GM12872 (cell line): ENCODE measurements around the gene ZNF276.

Experiments used
- TF ChIP-seq, protein P1 (sequence below): IDR thresholded peaks from 3 replicates; pipeline ENCODE4 v1.5.1; 2011; ENCODE audit warnings: low read depth, mild to moderate bottlenecking, low read length, moderate library complexity; ENCODE audit not compliant: insufficient read depth

The ZNF276 gene

DNA sequence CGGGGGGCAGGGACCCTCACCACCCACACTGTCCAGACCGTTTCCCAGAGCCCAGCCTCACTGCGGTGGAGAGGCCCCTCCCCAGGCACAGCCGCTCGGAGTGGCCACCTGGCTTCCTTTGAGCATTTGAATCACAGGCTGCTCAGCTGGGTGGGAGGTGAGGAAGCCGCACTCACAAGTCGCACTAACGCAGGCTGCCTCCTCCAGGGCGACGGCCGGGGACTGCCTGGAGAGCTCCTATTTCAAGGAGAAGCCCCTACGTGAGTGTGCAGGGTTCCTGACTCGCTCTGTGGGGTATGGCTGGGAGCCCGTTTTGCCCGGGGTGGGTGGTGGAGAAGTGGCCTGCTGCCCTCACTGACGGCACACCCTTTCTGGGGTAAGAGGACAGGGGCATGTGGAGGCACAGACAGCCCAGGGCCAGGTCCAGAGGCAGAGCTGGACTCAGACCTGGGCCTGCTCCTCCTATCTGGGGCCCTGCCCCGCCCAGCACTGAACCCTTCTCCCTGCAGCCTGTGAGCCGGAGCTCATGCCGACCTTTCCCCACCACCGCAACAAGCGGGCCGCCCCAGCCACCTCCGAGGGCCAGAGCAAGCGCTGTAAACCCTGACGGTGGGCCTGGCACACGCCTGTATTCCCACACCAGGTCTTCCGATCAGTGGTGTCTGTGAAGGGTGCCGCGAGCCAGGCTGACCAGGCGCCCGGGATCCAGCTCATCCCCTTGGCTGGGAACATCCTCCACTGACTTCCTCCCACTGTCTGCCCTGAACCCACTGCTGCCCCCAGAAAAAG, 26.1 kb upstream of the ZNF276 start:
- TF ChIP-seq, protein P1, sequence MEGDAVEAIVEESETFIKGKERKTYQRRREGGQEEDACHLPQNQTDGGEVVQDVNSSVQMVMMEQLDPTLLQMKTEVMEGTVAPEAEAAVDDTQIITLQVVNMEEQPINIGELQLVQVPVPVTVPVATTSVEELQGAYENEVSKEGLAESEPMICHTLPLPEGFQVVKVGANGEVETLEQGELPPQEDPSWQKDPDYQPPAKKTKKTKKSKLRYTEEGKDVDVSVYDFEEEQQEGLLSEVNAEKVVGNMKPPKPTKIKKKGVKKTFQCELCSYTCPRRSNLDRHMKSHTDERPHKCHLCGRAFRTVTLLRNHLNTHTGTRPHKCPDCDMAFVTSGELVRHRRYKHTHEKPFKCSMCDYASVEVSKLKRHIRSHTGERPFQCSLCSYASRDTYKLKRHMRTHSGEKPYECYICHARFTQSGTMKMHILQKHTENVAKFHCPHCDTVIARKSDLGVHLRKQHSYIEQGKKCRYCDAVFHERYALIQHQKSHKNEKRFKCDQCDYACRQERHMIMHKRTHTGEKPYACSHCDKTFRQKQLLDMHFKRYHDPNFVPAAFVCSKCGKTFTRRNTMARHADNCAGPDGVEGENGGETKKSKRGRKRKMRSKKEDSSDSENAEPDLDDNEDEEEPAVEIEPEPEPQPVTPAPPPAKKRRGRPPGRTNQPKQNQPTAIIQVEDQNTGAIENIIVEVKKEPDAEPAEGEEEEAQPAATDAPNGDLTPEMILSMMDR, result no peak

DNA sequence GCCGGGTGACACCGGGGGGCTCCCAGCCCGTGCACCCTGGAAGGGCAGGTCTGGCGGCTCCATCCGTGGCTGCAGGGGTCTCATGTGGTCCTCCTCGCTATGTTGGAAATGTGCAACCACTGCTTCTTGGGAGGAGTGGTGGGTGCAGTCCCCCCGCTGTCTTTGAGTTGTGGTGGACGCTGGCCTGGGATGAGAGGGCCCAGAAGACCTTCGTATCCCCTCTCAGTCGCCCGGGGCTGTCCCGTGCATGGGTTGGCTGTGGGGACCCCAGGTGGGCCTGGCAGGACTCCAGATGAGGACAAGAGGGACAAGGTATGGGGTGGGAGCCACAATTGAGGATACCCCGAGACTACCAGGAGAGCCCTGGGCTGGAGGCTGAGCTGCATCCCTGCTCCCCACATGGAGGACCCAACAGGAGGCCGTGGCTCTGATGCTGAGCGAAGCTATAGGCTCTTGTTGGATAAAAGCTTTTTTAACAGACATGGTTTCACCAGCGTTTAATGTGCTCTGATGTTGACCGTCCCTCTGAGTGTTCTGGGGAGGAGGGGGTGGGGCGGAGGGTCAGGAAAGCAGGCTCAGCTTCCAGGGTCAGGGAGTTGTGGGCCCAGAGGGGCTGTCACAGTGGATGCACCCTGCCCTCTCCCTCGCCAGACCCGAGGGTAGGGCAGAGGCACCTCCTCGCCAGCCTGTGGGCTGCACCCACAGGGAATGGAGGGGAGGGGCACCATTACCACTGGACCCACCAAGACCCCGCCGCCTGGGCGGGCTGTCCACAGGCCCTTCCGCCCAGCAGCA, 25.3 kb upstream of the ZNF276 start:
- TF ChIP-seq, protein P1, result no peak

DNA sequence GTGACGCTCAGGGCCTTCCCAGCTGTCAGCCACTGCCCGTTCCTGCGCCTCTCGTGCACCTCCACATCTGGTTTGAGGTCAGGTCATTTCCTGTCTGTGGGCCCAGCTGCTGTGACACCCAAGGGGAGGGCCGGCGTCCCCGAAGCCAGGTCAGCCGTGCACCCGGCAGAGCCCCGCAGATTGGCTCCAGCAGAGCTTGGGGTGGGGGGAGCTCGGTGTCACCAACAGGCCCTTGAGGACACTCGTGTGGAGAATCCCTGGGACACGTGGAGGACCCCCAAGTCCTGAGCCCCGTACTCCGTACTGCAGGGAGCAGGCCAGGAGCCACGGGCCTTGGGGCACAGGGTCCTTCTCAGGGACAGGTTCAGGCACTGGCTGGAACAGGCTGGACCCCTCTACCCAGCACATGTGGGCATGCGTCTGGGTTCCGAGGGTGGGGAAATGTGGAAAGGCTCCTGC, 24.6 kb upstream of the ZNF276 start:
- TF ChIP-seq, protein P1, result no peak

DNA sequence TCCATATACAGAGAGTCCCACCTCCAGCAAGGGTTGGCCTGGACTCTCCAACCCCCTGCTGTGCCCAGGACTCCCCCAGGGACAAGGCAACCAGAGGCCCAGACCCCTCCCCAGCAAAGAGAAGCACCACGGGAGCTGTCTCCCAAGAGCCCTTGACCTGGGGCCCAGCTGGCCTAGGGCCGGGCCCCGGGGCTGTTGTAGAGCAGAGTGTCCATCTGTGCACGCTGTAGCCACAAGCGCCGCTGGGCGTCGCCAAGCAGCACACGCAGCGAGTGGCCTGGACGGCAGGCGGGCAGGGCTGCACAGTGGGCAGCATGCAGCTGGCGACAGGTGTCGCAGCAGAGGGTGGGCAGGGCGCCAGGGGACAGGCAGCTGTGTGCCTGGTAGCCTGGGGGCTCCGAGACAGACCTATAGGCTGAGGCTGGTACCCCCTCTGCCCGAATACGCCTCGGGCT, 24.1 kb upstream of the ZNF276 start:
- TF ChIP-seq, protein P1, result no peak

DNA sequence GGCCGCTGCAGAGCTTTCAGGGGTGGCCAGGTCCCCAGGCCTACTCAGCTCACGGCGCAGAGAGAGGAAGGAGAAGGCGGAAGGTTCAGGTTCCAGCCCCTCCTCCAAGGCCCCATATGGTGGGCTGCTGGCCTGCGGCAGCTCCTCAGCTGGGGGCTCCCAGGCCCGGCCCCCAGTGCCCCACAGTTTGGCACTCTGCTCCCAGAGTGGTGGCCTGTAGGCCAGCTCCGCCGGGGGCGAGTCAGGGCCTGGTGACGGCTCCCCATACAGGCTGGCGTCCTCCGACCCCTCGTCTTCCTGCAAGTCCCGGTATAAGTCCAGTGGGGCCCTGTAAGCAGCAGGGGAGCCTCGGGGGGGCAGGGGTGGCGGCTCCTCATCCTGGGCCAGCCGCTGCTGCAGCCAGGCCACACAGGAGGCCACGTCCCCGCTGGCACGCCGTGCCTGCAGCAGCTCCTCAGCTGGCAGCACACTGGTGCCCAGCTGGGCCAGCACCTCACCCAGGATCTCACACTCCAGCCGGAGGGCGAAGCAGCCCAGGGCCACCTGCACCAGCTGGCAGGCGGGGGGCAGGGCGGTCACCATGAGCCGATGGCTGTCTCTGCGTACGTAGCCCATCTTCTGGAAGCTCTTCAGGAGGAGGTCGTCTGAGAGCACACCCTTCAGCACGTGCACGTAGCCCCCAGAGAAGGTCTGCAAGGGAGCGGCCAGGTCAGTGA, 23.6 kb upstream of the ZNF276 start:
- TF ChIP-seq, protein P1, result no peak

DNA sequence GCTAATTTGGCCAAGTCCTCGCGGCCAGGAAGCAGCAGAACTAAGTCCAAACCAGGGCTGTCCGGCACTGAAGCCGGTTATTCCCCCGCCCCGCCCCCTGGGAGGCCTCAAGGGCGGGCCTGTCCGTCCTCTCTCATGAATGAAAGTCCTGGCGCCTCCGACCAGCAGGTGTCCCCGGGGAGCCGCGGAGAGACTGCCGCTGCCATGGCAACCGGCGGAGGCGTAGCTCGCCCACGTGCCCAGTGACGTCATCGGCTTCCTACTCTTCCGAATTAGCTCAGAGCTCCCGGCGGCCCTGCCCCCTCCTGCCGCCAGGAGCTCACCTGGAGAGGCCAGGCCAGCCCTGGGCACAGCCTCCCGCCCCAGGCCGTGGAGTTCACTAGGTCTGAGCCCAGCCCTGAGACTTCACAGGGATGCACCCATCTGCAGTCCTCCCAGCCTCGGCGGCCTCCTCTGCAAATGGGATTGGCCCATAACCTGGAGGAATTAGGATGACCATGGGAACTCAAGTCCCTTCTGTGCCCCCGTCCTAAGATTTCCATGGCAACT, 21.2 kb upstream of the ZNF276 start:
- TF ChIP-seq, protein P1, result peak; percentile 67
